ENCODE measurements around the gene RAB6D.
"Not testable (repeated sequence)": the region's sequence is repeated elsewhere in the genome, so short reads cannot be mapped to it uniquely, and the experiment has no call there.

RAB6D gene

GRCh38 chr2:131366643-131367042, 2.7 kb upstream of the RAB6D start:
- FAIRE-seq = no peak
- DNase-seq (ENCODE audit: low spot score) = no peak

DNA sequence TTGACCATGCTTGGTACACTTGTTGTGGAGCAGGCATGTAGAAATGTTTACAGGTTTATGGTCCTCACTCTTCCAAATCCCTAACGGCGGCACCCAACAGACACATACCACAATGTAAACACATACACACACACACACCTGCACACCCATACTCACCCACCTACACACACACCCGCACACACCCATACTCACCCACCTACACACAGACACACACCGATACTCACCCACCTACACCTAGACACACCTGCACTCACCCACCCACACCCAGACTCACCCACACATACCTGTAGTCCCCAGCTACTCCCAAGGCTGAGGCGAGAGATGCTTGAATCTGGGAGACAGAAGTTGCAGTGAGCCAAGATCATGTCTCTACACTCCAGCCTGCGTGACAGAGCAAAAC, 1.5 kb upstream of the RAB6D start:
- FAIRE-seq = peak; percentile 50

DNA sequence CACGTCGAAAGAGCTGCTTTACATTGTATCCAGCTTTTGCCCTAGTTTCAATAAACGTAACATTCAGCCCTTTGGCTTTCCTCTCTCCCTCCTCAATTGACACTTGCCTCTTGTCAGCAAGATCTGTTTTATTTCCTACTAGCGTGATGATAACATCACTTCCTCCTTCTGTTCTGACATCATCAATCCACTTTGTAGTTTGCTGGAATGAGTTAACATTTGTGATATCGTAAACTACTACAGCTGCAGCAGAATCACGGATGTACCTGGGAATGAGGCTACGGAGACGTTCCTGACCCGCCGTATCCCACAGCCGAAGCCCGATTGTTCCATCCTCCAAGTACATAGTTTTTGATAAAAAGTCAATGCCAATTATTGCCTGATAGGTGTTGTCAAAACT, 755 bp downstream of the RAB6D start:
- not testable (repeated sequence) for DNase-seq (ENCODE audit: low spot score)
- peak; percentile 69 for FAIRE-seq

More for the DNA sequence above, 1.5 kb upstream of the RAB6D start:
- DNase-seq (ENCODE audit: low spot score) = no peak

- not testable (repeated sequence) for FAIRE-seq; DNase-seq (ENCODE audit: low spot score)
Observed at GRCh38 chr2:131361773-131362172, 2.2 kb downstream of the RAB6D start.

DNA sequence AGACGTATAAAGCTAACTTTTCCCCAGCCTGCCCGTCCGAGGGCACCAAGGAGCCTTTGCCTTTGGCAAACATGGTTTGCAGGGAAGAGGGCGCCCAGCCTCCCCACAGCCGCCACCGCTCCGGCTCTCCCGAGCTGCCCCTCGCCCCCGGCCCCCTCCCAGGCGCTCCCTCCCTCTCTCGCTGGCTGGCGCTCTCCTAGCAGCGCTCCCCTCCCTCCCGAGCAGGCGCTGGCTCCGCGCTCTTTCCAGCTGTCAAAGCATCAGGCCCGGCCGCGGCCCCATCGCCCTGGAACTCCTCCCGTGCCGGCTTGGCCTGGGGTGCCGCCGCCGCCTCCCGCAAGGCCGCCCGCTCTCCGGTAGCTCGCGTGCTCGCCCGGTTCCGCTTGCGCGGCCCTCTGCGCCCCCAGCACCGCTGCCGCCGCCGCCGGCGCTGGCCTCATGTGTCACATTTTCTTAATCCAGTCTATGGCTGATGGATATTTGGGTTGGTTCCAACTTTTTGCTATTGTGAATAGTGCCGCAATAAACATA, 10.7 kb downstream of the RAB6D start:
- not testable (repeated sequence) for DNase-seq (ENCODE audit: low spot score); FAIRE-seq

DNA sequence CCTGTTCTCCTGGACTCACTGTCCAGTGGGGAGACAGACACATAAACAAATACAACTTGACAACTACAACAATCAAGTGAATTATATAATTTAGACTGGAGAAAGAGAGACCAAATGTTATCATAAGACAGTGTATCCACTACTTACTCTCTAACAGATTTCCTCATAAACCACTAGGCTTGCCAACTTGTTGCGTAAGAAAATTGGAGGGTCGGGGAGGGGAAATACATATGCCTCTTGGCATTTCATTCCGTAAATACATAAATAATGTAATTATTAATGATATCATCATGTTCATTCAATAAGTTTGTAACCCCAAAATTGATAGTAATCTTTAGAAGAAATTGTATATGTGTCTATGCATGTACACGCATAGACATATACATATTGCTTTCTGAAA, 14.9 kb downstream of the RAB6D start:
- DNase-seq (ENCODE audit: low spot score) = no peak
- no peak for FAIRE-seq

GRCh38 chr2:131347035-131347434, 16.9 kb downstream of the RAB6D start:
- not testable (repeated sequence) for DNase-seq (ENCODE audit: low spot score); FAIRE-seq

- not testable (repeated sequence) for FAIRE-seq; DNase-seq (ENCODE audit: low spot score)
Observed at GRCh38 chr2:131339307-131339706, 24.7 kb downstream of the RAB6D start.

DNA sequence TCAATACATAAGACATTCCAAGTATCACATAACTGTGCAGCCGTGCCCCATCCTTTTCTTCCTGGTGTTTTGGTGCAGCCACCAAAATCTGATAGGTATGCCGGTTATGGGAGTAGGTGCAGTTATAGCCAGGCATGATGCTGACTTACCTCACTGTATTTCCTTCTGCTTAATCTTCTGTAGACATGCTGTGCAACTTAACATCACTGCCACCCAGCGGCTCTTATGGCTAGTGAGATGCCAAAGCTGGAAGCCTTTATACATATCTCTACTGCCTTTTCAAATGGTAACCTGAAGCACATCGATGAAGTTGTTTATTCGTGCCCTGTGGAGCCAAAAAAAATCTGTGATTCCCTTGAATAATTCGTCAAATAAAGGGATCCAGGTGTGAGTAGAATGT, 28.6 kb downstream of the RAB6D start:
- not testable (repeated sequence) for DNase-seq (ENCODE audit: low spot score)

GRCh38 chr2:131332709-131333108, 31.3 kb downstream of the RAB6D start:
- not testable (repeated sequence) for FAIRE-seq; DNase-seq (ENCODE audit: low spot score)

More for the DNA sequence above, 28.6 kb downstream of the RAB6D start:
- FAIRE-seq = not testable (repeated sequence)

GRCh38 chr2:131331000-131331399, 33.0 kb downstream of the RAB6D start:
- FAIRE-seq; DNase-seq (ENCODE audit: low spot score): not testable (repeated sequence)

GRCh38 chr2:131322209-131322608, 41.8 kb downstream of the RAB6D start:
- FAIRE-seq = no peak
- DNase-seq (ENCODE audit: low spot score) = no peak

DNA sequence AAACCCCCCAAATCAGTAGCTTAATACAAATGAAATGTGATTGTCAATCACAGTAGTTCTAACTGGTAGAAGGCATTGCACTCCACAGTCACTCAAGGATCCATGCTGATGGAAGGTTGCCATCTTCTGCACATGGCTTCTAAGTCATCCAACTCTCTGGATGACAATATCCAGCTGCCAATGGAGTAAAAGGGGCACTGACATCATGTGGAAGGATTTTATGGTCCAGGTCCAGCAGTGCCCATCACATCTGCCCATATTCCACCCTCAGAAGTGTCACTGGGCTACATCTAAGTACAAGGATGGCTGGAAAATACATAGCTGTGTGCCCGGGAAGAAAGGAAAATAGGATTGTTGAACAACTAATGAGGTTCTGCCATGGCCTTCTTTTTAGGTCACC, 42.6 kb downstream of the RAB6D start:
- DNase-seq (ENCODE audit: low spot score); FAIRE-seq: not testable (repeated sequence)

GRCh38 chr2:131311001-131311400, 53.0 kb downstream of the RAB6D start:
- not testable (repeated sequence) for FAIRE-seq; DNase-seq (ENCODE audit: low spot score)
